ENCODE measurements around the gene ISY1. TPM values are rescaled to one million over a fixed set of nuclear protein-coding genes. Genes with fewer than 3 reads are reported as not detected.

ISY1 gene
- total and polyA plus RNA-seq, 2 of the 4 experiments (the other 2 are of a cell fraction): 28.5 to 31.5 TPM

GRCh38 chr3:129185783-129186182 lies 24.9 kb upstream of the ISY1 start:
- no peak overlapping the region for H2BK15ac ChIP-seq (ENCODE audit: low read depth, low read length)
- no peak overlapping the region for H3K4me3 ChIP-seq (ENCODE audit: insufficient read depth, low read depth, low read length)
- intact Hi-C loops (cut with micrococcal nuclease) (no loop called here), in situ Hi-C loops (cut with MboI; ENCODE audit: low sequenced_read_pairs) (no loop called here), dilution Hi-C loops (cut with HindIII; ENCODE audit: low sequenced_read_pairs, unreplicated experiment) (no loop called here)
- WGBS, 2 experiments (ENCODE audit: extremely low coverage in 2 of 2, insufficient read length in 1 of 2): no CpG with 5 or more reads among the region's 3 CpGs
- peaks cover 8 to 15% of the 10 kb centered on the region in 2 experiments for H3K79me1 ChIP-seq (ENCODE audit: low read depth in 1 of 2, low read length in 2 of 2)
- no peak overlapping the region for H2AK9ac ChIP-seq (replicated peaks; ENCODE audit: low read depth, low read length, poor library complexity)
- no peak overlapping the region for H3K56ac ChIP-seq (ENCODE audit: extremely low read depth, insufficient read depth, low read length)
- TF ChIP-seq NFE2L2 (IDR thresholded peaks at IDR 0.05; ENCODE audit: low read depth, low read length) (no peak), RCOR1 (IDR thresholded peaks at IDR 0.05; ENCODE audit: insufficient replicate concordance, low read length) (no peak), CTCF (conservative IDR thresholded peaks at IDR 0.05; ENCODE audit: low read depth, low read length) (no peak), MAZ (IDR thresholded peaks at IDR 0.05; ENCODE audit: borderline replicate concordance, low read depth, low read length) (no peak), FOS (IDR thresholded peaks at IDR 0.05; ENCODE audit: low read depth, low read length) (no peak), CEBPB (IDR thresholded peaks at IDR 0.05; ENCODE audit: low read depth, low read length) (no peak), MXI1 (IDR thresholded peaks at IDR 0.05; ENCODE audit: borderline replicate concordance, low read depth, low read length) (no peak), SMC3 (IDR thresholded peaks at IDR 0.05; ENCODE audit: low read depth, low read length) (no peak), USF2 (IDR thresholded peaks at IDR 0.05; ENCODE audit: low read depth, low read length) (no peak), MAFK (IDR thresholded peaks at IDR 0.05; ENCODE audit: low read depth, low read length) (no peak), CHD1 (IDR thresholded peaks at IDR 0.05; ENCODE audit: low read depth, low read length) (no peak), RAD21 (IDR thresholded peaks at IDR 0.05; ENCODE audit: low read length) (no peak)
- H2AFZ ChIP-seq (replicated peaks; ENCODE audit: low read length, poor library complexity): no peak overlapping the region
- no peaks in the 10 kb centered on the region for H3K9me3 ChIP-seq (ENCODE audit: control insufficient read depth, insufficient read depth, low read length)
- no peak overlapping the region for H3K14ac ChIP-seq (replicated peaks; ENCODE audit: low read depth, low read length)
- H3K27ac ChIP-seq (ENCODE audit: insufficient read depth, low read length): no peak overlapping the region
- H3K23ac ChIP-seq (ENCODE audit: low read depth, low read length): no peak overlapping the region
- no peak overlapping the region for H4K91ac ChIP-seq (ENCODE audit: insufficient read depth, low read depth, low read length)
- no peak overlapping the region for H2BK20ac ChIP-seq (ENCODE audit: low read depth, low read length)
- H4K20me1 ChIP-seq (ENCODE audit: insufficient read depth, low read length): peaks cover 23% of the 10 kb centered on the region
- H4K8ac ChIP-seq (ENCODE audit: low read depth in 2 of 2, low read length in 2 of 2): no peak overlapping the region
- ATAC-seq (ENCODE audit: low read depth): no peak
- H2AK5ac ChIP-seq (ENCODE audit: low read depth, low read length): no peak overlapping the region
- no peak overlapping the region for H3K18ac ChIP-seq (ENCODE audit: low read depth, low read length)
- no peaks in the 10 kb centered on the region for H3K36me3 ChIP-seq (ENCODE audit: control insufficient read depth, insufficient read depth, low read length)
- H3K4ac ChIP-seq (ENCODE audit: low read depth, low read length): no peak overlapping the region
- DNase-seq: no peak
- H3K9ac ChIP-seq (ENCODE audit: low read depth, low read length): no peak overlapping the region
- no peaks in the 10 kb centered on the region for H3K27me3 ChIP-seq (ENCODE audit: control insufficient read depth, insufficient read depth, low read length)
- no peak overlapping the region for H2BK120ac ChIP-seq (ENCODE audit: low read depth, low read length)
- POLR2A ChIA-PET (ENCODE audit: unreplicated experiment): no interaction called here
- no peaks in the 10 kb centered on the region for H3K9me1 ChIP-seq (ENCODE audit: insufficient read depth, low read length)
- no peak overlapping the region for H3K4me2 ChIP-seq (ENCODE audit: low read depth, low read length)
- CTCF ChIA-PET: interaction anchor here (1.0 kb wide), 1 partner anchor 86 kb away, joined by 4 read pairs; no protein-coding TSS in a partner anchor
- no peak overlapping the region for H2BK5ac ChIP-seq (ENCODE audit: low read depth, low read length, poor library complexity, severe bottlenecking)
- no TSS peak for BruUV-seq (replicated peaks)
- no peaks in the 10 kb centered on the region for H3K4me1 ChIP-seq (ENCODE audit: control insufficient read depth, insufficient read depth, low read length)
- H4K5ac ChIP-seq (ENCODE audit: low read depth, low read length): no peak overlapping the region
